Neural progenitor cell (in vitro differentiated cells): ENCODE results near the gene APCDD1L.

Experiments
- CTCF ChIP-seq: fragments of 200-600 bp; sonication (generic); IDR thresholded peaks from 2 replicates; pipeline ENCODE4 v1.5.1; 2017; ENCODE audit warnings: antibody characterized with exemption, mild to moderate bottlenecking
- EZH2 ChIP-seq: fragments of 200-600 bp; sonication (generic); IDR thresholded peaks from 2 replicates; pipeline ENCODE4 v1.6.1; 2017; ENCODE audit warnings: antibody characterized with exemption, mild to moderate bottlenecking, moderate library complexity

- no peak for TF ChIP-seq EZH2
- no peak for TF ChIP-seq CTCF
These were observed 54.1 kb downstream of the APCDD1L start for GRCh38 chr20:58461104-58461503.
